Ectodermal cell (in vitro differentiated cells): ENCODE measurements around the gene PAK1.
"Not testable (repeated sequence)": the region's sequence is repeated elsewhere in the genome, so short reads cannot be mapped to it uniquely, and the experiment has no call there.

Experiments used
- H3K27ac ChIP-seq: 2 replicates; pipeline ENCODE4 v1.7.0; 2013; ENCODE audit warnings: mild to moderate bottlenecking, low read depth, low read length; ENCODE audit not compliant: insufficient read depth, poor library complexity, severe bottlenecking
- H3K27me3 ChIP-seq: 2 replicates; pipeline ENCODE4 v1.7.0; 2013; ENCODE audit warnings: mild to moderate bottlenecking, low read length; ENCODE audit not compliant: insufficient read depth, control insufficient read depth, poor library complexity, severe bottlenecking
- H3K36me3 ChIP-seq: one replicate; pipeline ENCODE4 v1.7.0; 2013; ENCODE audit warnings: low read length; ENCODE audit not compliant: control insufficient read depth, insufficient read depth
- H3K4me1 ChIP-seq: one replicate; pipeline ENCODE4 v1.7.0; 2013; ENCODE audit warnings: low read length; ENCODE audit not compliant: control insufficient read depth, insufficient read depth
- H3K4me3 ChIP-seq: 2 replicates; pipeline ENCODE4 v1.7.0; 2013; ENCODE audit warnings: low read depth, low read length, control low read depth; ENCODE audit not compliant: insufficient read depth
- H3K9me3 ChIP-seq: 2 replicates; pipeline ENCODE4 v1.7.0; 2013; ENCODE audit warnings: mild to moderate bottlenecking, low read length, moderate library complexity; ENCODE audit not compliant: control insufficient read depth
- WGBS, 2 experiments: methylation state at CpG; one replicate each; pipeline ENCODE4 v1.1.7; 2013; ENCODE audit warnings: missing lambda C conversion rate in 2 of 2; 5-methylcytosine and 5-hydroxymethylcytosine counted together

Gene PAK1

GRCh38 chr11:77510095-77510494, 36.2 kb upstream of the PAK1 start:
- Histone ChIP-seq H3K27me3 (no peaks in the 10 kb centered on the region), H3K9me3 (no peaks in the 10 kb centered on the region), H3K27ac (no peak overlapping the region), H3K4me1 (no peaks in the 10 kb centered on the region), H3K4me3 (no peak overlapping the region), H3K36me3 (no peaks in the 10 kb centered on the region)
- 97% methylated on average over 2 to 3 of the region's 3 CpGs for WGBS, 2 experiments

GRCh38 chr11:77508019-77508418, 34.1 kb upstream of the PAK1 start:
- H3K4me3 ChIP-seq, result no peak overlapping the region
- H3K36me3 ChIP-seq, result no peaks in the 10 kb centered on the region
- H3K27ac ChIP-seq, result no peak overlapping the region
- WGBS, 2 experiments, result 97% methylated on average over 2 of the region's 2 CpGs; no CpG with 5 or more reads in 1 of the 2 experiments
- H3K9me3 ChIP-seq, result no peaks in the 10 kb centered on the region
- no peaks in the 10 kb centered on the region for H3K27me3 ChIP-seq
- H3K4me1 ChIP-seq, result no peaks in the 10 kb centered on the region

DNA sequence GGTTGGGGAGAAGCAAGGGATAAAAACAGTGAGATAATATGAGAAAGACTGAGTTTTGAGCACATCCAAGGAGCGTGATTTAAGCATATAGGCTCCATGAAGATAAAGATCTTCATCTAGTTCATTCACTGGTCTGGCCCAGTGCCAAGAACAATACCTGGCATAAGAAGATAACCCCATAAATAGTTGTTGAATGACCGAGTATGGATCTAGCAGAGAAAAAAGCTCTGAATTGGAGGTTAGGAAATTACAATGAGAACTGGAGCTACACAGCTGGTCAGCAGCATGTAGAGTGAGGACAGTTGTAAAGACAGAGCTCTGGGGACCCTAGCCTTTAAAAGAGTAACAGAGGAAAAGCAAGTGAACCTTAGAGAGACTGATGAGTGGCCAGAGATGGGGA, 33.0 kb upstream of the PAK1 start:
- 83 to 96% methylated on average over 2 of the region's 2 CpGs for WGBS, 2 experiments
- Histone ChIP-seq H3K4me3 (no peak overlapping the region), H3K36me3 (no peaks in the 10 kb centered on the region), H3K4me1 (no peaks in the 10 kb centered on the region), H3K9me3 (no peaks in the 10 kb centered on the region), H3K27ac (no peak overlapping the region), H3K27me3 (no peaks in the 10 kb centered on the region)

DNA sequence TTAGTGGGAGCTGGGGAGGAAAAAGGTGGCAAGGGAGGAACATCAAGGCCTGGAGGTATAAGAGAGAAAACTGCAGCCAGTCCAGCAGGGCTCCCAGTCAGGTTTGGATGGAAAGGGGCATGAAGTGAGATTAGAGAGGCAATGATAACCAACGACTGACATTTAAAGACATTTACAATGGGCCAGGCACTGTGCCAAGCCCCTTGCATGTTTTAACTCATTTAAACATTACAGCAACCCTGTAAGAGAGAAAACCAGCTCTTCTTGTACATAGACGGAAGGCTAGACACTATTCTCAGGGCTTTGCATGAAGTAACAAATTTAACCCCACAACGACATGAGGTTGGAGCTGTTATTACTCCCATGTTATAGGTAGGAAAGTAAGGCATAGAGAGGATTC, 32.1 kb upstream of the PAK1 start:
- Histone ChIP-seq H3K9me3 (no peaks in the 10 kb centered on the region), H3K4me1 (no peaks in the 10 kb centered on the region), H3K4me3 (no peak overlapping the region), H3K36me3 (no peaks in the 10 kb centered on the region), H3K27me3 (no peaks in the 10 kb centered on the region), H3K27ac (no peak overlapping the region)
- WGBS, 2 experiments, result 86 to 87% methylated on average over 3 of the region's 3 CpGs

DNA sequence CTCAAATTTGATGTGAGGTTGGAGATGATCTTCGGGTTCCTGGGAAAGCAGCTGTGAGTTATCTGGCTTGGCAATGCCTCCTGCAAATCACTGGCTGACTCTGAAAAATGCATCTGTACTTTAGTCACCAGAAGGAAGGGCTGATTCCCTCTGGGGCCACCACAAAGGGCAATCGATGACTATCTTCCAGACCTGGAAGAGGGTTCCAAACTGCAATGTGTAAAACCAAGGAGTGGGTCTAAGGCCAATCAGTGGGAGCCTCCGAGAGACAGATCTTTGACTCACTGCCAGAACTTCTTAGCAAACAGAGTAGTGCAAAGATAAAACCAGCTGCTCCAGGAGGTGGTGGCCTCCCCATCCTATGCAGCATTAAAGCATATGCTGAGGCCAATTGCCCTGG, 29.1 kb upstream of the PAK1 start:
- WGBS, 2 experiments, result 90 to 91% methylated on average over 3 of the region's 3 CpGs
- no peaks in the 10 kb centered on the region for H3K4me1 ChIP-seq
- H3K9me3 ChIP-seq, result no peaks in the 10 kb centered on the region
- H3K36me3 ChIP-seq, result no peaks in the 10 kb centered on the region
- H3K27me3 ChIP-seq, result no peaks in the 10 kb centered on the region
- H3K27ac ChIP-seq, result no peak overlapping the region
- H3K4me3 ChIP-seq, result no peak overlapping the region

- Histone ChIP-seq H3K9me3 (no peaks in the 10 kb centered on the region), H3K4me3 (no peak overlapping the region), H3K27ac (no peak overlapping the region), H3K27me3 (no peaks in the 10 kb centered on the region), H3K4me1 (no peaks in the 10 kb centered on the region), H3K36me3 (no peaks in the 10 kb centered on the region)
- WGBS, 2 experiments, result 81 to 86% methylated on average over 3 to 4 of the region's 4 CpGs
Measured at GRCh38 chr11:77502346-77502905, 28.5 kb upstream of the PAK1 start.

DNA sequence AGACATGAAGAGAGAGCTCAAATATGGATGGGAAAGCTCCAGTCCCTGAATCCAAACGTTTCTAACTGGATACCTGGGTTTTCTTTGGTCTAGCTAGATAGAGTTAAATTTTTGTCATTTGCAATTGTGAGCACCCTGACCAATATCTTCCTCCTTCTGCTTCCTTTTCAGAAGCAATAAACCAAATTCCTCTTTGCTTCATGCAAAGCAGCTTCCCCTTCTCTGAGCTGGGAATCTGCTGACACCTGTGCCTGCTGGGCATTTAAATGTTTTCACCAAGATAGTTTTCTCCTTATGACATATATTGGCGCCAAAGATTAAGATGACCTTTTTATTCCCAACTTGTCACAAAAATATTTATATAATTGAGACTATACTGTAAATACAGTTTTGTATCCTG, 27.9 kb upstream of the PAK1 start:
- no peaks in the 10 kb centered on the region for H3K27me3 ChIP-seq
- WGBS, 2 experiments, result 60 to 68% methylated on average over 1 to 2 of the region's 2 CpGs
- no peaks in the 10 kb centered on the region for H3K4me1 ChIP-seq
- H3K9me3 ChIP-seq, result no peaks in the 10 kb centered on the region
- no peaks in the 10 kb centered on the region for H3K36me3 ChIP-seq
- no peak overlapping the region for H3K4me3 ChIP-seq
- H3K27ac ChIP-seq, result no peak overlapping the region

- Histone ChIP-seq H3K36me3 (no peaks in the 10 kb centered on the region), H3K27me3 (no peaks in the 10 kb centered on the region), H3K27ac (no peak overlapping the region), H3K9me3 (no peaks in the 10 kb centered on the region), H3K4me1 (no peaks in the 10 kb centered on the region), H3K4me3 (no peak overlapping the region)
- WGBS, 2 experiments, result 71 to 88% methylated on average over 1 of the region's 1 CpG
Measured at GRCh38 chr11:77497368-77497767, 23.5 kb upstream of the PAK1 start.

DNA sequence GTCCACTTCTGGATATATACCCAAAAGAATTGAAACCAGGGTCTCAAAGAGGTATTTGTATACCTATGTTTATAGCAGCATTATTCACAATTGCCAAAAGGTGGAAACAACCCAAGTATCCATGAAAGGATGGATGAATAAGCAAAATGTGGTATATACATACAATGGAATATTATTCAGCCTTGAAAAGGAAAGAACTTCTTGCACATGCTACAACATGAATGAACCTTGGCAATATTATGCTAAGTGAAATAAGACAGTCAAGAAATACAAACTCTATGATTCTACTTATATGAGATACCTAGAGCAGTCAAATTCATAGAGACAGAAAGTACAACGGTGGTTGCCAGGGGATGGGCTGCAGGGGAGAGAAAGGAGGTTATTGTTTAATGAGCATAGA, 21.6 kb upstream of the PAK1 start:
- H3K27me3 ChIP-seq, result no peaks in the 10 kb centered on the region
- 93 to 100% methylated on average over 1 of the region's 1 CpG for WGBS, 2 experiments

GRCh38 chr11:77490035-77490434, 16.1 kb upstream of the PAK1 start:
- not testable (repeated sequence) for H3K27me3 ChIP-seq, H3K9me3 ChIP-seq, H3K36me3 ChIP-seq, H3K4me3 ChIP-seq, H3K4me1 ChIP-seq, H3K27ac ChIP-seq
- 97 to 98% methylated on average over 20 to 23 of the region's 28 CpGs for WGBS, 2 experiments

More for the DNA sequence above, 21.6 kb upstream of the PAK1 start:
- no peak overlapping the region for H3K4me3 ChIP-seq
- H3K27ac ChIP-seq, result no peak overlapping the region
- no peaks in the 10 kb centered on the region for H3K4me1 ChIP-seq
- no peaks in the 10 kb centered on the region for H3K36me3 ChIP-seq
- H3K9me3 ChIP-seq, result no peaks in the 10 kb centered on the region

- Histone ChIP-seq H3K27ac (no peak overlapping the region), H3K9me3 (no peaks in the 10 kb centered on the region), H3K4me1 (no peaks in the 10 kb centered on the region), H3K36me3 (no peaks in the 10 kb centered on the region), H3K27me3 (no peaks in the 10 kb centered on the region), H3K4me3 (no peak overlapping the region)
- 88 to 94% methylated on average over 2 of the region's 2 CpGs for WGBS, 2 experiments
Measured at GRCh38 chr11:77487790-77488189, 13.9 kb upstream of the PAK1 start.
